Midbrain (tissue), 1 donor: ENCODE data around the gene C12orf50.
"Not testable (repeated sequence)": the region's sequence is repeated elsewhere in the genome, so short reads cannot be mapped to it uniquely, and the experiment has no call there.

ENCODE experiments used
- DNase-seq: peaks from one replicate; lab custom pipeline; 2025; lab: John Stamatoyannopoulos, UW

Gene C12orf50

DNA sequence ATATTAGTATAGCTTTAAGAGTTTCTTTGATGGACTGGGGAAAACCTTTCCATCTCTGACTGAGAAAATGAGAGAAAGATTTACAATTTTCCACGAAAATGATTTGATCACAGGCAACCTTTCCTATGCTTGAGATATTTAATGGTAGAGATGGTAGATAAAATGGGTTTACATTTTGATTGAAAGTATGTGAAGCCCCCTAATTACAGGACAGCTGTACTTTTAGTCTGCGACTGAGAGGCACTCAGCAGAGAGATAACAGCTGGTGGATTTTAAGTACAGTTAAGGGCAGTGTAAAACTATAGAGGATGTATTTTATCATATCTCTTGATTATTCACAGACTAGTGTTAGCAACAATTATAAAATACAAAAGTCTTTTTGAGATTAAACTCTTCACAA is 40.7 kb downstream of the C12orf50 start:
- no peak for DNase-seq

DNA sequence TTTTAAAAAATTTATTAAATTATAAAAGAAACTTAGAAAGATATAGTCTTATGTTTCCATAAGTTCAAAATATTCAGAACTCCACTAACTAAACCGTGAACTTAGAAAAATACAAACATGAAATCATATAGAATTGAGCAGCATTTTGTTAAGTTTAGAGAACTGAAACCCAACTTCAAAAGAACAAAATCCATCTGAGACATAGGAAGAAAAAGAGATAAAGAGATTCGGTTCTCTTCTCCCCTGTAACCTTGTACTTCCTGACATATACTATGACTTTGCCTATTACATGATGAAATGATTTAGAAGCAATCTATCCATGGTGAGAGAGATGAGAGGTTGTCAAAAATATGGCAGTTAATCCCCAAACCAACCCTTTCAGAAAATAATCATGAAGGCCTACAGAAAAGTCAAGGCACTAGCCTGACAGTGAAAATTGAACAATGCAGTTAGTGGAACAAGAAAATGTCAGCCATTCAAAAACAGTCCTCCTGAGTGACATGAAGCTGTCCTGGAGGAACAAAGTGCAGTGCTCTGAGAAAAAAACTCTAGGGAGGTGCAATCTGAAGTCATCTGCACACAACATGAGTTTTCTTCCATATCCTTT is 44.0 kb downstream of the C12orf50 start:
- DNase-seq: no peak

DNA sequence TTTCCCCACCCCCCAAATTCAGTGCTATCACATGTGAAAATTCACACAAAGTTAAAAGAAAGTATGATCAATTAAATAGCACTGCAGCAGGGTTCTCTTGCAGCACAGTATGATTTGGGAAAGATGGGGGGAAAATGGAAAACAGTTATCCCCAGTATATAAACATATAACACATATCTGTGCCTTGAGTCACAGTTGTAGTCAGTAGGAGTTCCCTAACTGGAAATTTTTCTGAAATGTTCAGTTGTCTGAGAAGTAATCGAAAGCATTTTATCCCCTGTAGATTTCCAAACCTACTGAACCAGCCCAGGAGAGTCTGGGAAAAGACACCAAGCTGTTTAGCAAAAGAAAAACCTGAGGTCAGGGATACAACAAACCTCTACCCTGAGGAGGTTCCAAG is 47.0 kb downstream of the C12orf50 start:
- DNase-seq: no peak

DNA sequence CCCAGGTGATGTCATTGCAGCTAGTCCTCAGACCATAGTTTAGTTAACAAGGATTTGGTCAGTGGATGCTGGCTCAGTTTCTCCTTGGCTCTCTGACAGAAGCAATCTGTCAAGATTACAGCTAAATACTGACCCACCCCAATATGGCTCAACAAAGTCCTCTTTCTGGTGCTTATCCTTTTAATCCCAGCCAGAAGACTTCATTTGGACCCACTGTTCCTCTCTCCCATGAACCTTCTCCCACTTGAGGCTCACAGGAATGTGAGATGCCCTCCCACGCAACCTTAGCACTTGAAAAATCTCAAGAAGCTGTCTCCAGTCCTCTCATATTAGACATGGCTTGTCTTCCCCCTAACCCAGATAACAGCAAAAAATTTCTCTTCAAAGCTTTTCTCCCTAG is 47.7 kb downstream of the C12orf50 start:
- DNase-seq: no peak

DNA sequence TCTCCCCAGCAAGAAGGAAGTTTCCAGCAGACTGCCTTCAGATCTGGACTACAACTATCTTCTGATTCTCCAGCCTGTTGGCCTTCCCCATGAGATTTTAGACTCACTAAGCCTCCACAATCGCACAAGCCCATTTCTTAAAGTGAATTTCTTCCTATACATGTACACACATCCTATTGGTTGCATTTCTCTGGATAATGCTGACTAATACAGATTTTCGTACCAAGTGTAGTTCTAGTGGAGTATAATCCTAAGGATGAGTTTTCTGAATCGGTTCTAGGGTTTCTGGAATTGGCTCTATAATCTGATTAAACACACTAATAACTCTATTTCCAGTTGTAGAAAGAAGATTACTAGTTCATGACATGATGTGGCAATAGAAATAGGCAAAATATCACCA is 53.3 kb downstream of the C12orf50 start:
- no peak for DNase-seq

DNA sequence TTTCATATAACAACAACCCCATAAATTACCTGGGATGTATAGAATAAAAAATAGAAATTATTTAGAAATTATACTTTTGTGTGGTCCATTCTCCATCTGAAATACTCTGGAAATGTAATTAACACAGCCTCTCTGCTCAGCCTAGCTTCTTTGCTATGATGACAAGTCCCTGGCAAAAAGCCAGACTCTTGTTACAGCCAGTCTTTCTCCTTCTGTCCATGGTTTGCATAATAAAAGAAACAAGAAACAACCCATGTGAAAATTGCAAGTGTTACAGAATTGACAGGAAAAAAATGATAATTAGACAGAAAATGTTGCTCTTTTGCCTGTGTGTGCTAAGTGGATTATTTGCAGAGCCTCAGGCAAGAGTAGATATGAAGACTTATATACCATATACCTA is 61.3 kb downstream of the C12orf50 start:
- no peak for DNase-seq

DNA sequence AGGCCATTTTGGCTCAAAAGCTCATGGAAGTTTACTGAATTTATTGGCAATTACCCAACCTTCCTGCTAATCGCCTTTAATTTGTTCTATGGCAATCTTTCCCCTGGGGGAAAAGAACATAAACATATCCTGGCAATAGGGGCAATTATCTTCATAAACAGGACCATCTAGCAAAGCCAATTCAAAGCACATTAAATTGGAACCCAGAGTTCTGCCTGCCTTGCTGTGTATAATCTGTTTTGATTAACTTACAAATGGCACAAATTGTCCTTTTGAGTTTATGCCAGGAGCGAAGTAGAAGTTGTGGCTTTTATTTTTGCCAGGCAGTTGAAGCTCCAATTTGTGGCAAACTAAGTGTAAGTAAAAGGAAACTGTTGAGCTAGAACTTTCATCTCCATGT is 68.6 kb downstream of the C12orf50 start:
- DNase-seq: no peak

DNA sequence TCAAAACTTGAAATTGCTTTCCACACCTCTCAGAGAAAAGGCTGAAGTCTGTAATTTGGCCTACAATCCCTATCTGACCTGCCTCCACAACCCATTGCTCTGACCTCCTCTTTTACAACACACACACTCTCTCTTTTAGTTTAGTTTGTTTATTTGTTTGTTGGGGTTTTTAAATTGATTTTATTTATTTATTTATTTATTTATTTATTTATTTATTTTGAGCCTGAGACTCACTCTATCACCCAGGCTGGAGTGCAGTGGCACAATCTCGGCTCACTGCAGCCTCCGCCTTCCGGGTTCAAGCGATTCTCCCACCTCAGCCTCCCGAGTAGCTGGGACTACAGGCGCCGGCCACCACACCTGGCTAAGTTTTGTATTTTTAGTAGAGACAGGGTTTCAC is 75.2 kb downstream of the C12orf50 start:
- DNase-seq: not testable (repeated sequence)

DNA sequence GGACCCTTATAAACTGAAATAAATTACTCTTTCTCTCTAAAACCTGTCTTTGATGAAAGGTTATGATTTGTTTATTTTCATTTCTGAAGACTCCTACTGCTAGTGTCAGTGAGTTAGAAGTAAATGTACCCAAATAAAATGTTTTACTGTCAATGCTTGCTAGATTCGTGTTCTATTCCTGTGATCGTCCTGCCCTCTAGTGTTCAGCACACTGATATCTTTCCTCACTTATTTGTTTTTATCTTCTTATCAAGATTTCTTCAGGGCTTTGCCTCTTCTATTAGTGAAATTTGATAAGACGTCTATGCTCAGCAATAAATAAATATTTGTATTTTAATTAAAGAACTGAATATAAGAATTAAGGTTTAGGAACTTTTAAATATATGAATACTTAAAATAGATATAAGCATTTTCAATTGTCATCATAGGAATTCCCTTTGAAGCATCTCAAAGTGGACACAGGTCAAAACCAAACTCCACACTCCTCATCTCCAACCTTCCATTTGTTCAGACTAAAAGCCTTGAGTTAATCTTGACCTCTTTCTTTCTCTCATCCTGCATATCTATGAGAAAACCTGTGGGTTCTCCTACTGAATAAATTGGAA is 75.8 kb downstream of the C12orf50 start:
- DNase-seq: peak; percentile 38

DNA sequence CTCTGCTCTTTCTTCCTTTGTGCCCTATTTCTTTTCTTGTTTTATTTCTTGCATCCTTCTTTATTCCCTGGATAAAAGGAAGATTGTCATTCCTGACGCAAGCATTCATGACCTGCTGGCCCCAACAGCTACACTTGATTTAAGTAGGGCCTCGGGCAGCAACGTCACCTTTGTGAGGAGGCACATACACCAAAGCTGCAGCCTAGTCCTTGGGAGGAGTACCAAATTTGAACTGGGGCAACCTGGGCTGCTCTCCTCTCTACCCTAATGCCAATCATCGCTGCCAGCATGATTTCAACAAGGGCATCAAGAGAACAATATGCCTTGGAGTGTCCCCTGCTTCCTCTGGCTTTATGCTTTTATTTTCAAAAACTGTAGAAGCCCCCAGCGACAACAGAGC is 76.4 kb downstream of the C12orf50 start:
- no peak for DNase-seq

DNA sequence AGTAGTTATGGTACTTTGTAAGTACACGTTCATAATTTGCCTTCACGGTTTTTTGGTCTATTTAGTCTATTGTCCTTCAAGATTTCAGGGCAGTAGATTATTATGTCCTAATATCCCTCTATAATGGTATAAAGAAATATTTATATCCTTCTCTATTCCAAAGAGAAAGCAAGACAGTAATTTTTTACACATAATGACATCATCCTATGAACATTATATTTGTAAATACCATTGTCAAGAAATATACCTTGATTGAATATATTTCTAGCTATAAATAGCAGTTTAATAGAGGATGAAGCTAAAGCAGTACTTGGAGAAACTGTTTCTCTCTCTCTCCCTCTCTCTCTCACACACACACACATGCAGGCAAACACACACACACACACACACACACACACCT is 77.0 kb downstream of the C12orf50 start:
- DNase-seq: no peak

DNA sequence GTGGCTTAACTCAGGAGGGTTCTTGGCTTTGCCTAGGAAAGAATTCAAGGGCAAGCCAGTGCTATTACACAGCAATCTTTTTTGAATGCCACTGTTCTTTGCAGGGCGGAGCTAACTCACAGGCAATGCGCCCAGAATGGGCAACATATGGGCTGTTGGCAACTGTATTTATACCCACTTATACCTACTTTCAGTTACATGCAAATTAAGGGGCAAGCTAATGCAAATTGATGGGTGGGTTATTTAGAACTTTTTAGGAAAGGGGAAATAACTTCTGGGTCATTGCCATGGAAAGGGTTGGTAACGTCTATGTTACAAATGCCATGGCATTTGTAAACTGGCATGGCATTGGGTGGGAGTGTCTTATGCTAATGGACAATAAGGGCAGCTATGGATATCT is 85.4 kb downstream of the C12orf50 start:
- DNase-seq: no peak

DNA sequence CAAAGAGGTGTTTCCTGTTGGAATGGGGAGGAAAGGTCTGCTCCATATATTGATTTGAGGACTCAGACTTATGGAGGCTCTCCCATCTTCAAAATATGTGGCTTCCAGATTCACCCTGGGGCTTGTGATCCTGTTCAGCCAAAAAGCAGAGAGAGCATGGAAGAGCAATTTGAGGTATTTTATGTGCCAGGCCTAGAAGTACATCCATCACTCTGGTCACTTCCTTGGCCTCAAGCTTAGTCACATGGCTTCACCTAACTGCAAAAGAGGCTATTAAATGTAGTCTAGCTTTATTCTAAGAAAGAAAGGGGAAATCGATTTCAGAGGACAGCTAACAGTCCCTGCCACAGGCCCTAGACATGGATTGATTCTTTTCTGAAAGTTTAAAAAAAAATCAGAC is 86.2 kb downstream of the C12orf50 start:
- DNase-seq: no peak

DNA sequence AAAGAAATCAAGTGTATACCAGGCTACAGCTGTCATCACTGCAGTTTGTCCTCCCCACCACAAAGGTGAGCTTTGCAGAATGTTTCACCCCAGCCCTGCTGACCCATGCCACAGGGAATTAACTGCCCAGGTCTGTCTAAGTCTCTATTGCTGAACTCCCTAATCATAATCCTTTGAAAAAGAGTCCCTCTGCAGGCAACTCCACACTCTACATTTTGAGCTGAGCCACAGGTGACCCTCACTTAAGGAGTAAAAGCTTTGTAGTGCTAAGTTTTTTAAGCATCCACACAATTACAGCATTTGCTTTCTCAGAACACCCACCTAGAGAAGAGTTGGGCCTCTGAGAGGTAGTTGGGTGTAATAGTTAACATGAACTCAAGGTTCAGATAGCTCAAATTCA is 90.0 kb downstream of the C12orf50 start:
- no peak for DNase-seq

DNA sequence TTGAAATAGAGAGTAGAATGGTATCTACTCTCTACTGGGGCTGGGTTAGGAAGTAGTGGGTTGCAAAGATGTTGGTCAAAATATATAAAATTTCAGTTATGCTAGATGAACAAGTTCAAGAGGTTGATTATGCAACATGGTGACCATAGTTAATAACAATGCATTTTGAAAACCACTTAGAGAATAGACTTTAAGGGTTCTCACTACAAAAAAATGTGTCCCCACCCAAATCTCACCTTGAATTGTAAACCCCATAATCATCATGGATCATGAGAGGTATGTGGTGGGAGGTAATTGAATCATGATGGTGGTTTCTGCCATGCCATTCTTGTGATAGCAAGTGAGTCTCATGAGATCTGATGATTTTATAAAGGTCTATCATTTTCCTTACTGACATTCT is 94.0 kb downstream of the C12orf50 start:
- DNase-seq: no peak

DNA sequence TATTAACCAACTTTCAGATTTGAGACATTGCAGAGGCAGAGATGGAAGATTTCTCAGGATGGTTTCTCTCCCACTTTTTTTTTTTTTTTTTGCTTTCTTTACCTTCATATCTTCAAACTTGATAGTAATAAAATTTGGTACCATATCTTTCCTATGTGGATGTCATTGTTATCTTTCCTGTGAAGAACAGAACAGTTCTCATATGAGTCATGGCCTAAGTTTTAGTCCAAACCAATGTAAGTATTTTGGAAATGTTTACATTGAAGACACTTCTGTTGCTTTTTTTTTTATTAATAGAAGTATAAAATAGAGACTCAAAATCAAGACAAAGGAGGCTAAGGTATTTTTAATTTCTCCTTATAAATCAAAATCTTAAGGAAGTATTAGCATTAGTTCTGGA is 95.2 kb downstream of the C12orf50 start:
- no peak for DNase-seq

DNA sequence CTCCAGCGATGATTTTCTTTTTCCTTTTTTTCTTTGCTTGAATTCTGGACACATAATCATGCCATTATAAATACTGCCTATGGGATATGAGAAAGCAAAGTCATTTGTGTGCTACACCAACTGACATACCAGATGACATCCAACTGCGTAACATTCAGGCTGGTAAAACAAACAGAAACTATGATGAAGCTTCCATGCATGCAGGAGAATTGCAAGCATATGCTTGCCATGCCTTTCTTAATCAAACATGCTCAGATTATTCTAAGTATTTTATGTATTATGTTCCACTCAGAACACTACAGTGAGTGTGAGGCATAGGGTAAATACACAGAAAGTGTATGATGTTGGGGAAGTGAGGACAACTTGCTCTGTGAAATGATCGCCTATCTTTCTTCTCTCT is 97.4 kb downstream of the C12orf50 start:
- no peak for DNase-seq

DNA sequence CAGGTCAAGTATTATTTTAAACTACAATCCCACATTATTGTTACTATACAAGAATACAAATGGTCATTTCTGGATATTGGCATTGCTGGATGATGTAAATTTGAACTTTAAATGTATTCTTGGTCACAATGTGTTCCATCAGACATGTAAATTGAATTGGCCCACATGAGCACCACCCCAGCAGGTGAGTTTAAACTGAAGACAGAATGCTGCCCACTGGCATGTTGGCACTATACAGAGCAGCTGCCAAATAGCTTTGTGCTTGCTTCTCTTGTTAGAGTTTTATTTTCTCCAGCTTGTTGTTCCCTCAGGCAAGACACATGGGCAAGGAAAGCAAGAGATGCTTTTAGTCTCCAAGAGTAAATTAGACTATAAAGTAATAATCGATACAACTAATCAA is 98.6 kb downstream of the C12orf50 start:
- DNase-seq: no peak
